GM12878 (cell line): ENCODE results near the gene NCAPD2. TPM values are rescaled to one million over a fixed set of nuclear protein-coding genes. Genes with fewer than 3 reads are reported as not detected.
A peak's percentile ranks its signal among the peaks of the same experiment; 100 is the strongest.

Source experiments
- MEF2A ChIP-seq: IDR thresholded peaks from 2 replicates; pipeline ENCODE4 v1.6.1; 2011; ENCODE audit warnings: low read depth, mild to moderate bottlenecking, low read length, moderate library complexity; ENCODE audit not compliant: insufficient read depth
- MEF2B ChIP-seq: fragments of 450-650 bp; IDR thresholded peaks from 2 replicates; pipeline ENCODE4 v1.6.1; 2018; ENCODE audit warnings: mild to moderate bottlenecking, moderate library complexity; ENCODE audit not compliant: partially characterized antibody, poor library complexity, severe bottlenecking
- SREBF2 ChIP-seq: IDR thresholded peaks from 2 replicates; pipeline ENCODE4 v1.6.1; 2012; ENCODE audit warnings: mild to moderate bottlenecking, low read length
- STAT1 ChIP-seq: fragments of 450-650 bp; conservative IDR thresholded peaks from 2 replicates; pipeline ENCODE4 v1.6.1; 2014; ENCODE audit warnings: antibody characterized with exemption, mild to moderate bottlenecking
- SUPT20H ChIP-seq: IDR thresholded peaks from 2 replicates; pipeline ENCODE4 v1.6.1; 2011; ENCODE audit warnings: low read depth, mild to moderate bottlenecking, low read length, moderate library complexity, borderline replicate concordance; ENCODE audit not compliant: control insufficient read depth
- TARDBP ChIP-seq: IDR thresholded peaks from 2 replicates; pipeline ENCODE4 v1.6.1; 2016; ENCODE audit warnings: borderline replicate concordance
- YY1 ChIP-seq: IDR thresholded peaks from 2 replicates; pipeline ENCODE4 v1.6.1; 2011; ENCODE audit warnings: low read depth, mild to moderate bottlenecking, low read length
- ZBTB4 ChIP-seq: fragments of 450-650 bp; formaldehyde crosslinking; IDR thresholded peaks from 2 replicates; pipeline ENCODE4 v1.4.0; 2022; ENCODE audit warnings: mild to moderate bottlenecking, moderate library complexity
- polyA plus RNA-seq, 11 experiments: library from polyadenylated mRNA; depleted of rRNA in 4 of 11; unstranded in 6 of 11; stranded (reverse) in 5 of 11; fragments of >200 nt; fragmentation: Nextera tagmentation in 4 of 11; fragmentation: Illumina TruSeq in 1 of 11; extraction: Ambion mirVana in 4 of 11; extraction: Trizol in 1 of 11; gene quantifications; 1 replicate in 1 of 11; 2 replicates in 10 of 11; pipeline versions ENCODE4 v1.2.1 to v1.2.3, GENCODE V29; 2011 to 2016; ENCODE audit warnings: inconsistent platforms in 2 of 11, missing spikeins in 2 of 11, low read depth in 1 of 11
- total RNA-seq, 4 experiments: library from RNA; depleted of rRNA in 3 of 4; stranded (reverse); fragments of >200 nt in 3 of 4; fragmentation: Illumina TruSeq in 1 of 4; extraction: Trizol in 1 of 4; gene quantifications; 2 replicates each; pipeline versions ENCODE4 v1.2.1 to v1.2.3, GENCODE V29; 2013 to 2021

The NCAPD2 gene
- total and polyA plus RNA-seq, 10 of the 15 experiments (the other 5 are each of a cell fraction or from before 2014, with no cell fraction given), result 24.2 to 160 (median 110) TPM

- TF ChIP-seq ZBTB4 (CRISPR knock-in tag) (no peak), YY1 (peak; percentile 70), MEF2B (no peak), SUPT20H (no peak), TARDBP (no peak), SREBF2 (no peak), MEF2A (no peak), STAT1 (no peak)
- TF ChIP-seq, all 136 proteins: peak for 13
Observed at GRCh38 chr12:6554168-6555017, 60.5 kb downstream of the NCAPD2 start (continued).
